Erythroblast (primary cell): ENCODE measurements around the gene TUBB.

ENCODE experiments used
- GATA1 ChIP-seq: IDR thresholded peaks from 2 replicates; pipeline ENCODE4 v1.6.1; 2011; ENCODE audit warnings: low read depth, mild to moderate bottlenecking, control low read depth, low read length, moderate library complexity
- POLR2A ChIP-seq: IDR thresholded peaks from 2 replicates; pipeline ENCODE4 v1.6.1; 2011; ENCODE audit warnings: mild to moderate bottlenecking, low read length

- no peak for TF ChIP-seq POLR2A
- no peak for TF ChIP-seq GATA1
Observed at GRCh38 chr6:30719356-30719755, 796 bp upstream of the TUBB start.
